Endothelial cell (in vitro differentiated cells): ENCODE measurements around the gene TADA2A. TPM values are rescaled to one million over a fixed set of nuclear protein-coding genes. Genes with fewer than 3 reads are reported as not detected.
A peak's percentile ranks its signal among the peaks of the same experiment; 100 is the strongest.

Source experiments
- DNase-seq: peaks from one replicate; pipeline ENCODE4 v3.0.0; 2021; ENCODE audit warnings: low spot score
- H3K27ac Mint-ChIP-seq: one replicate; pipeline ENCODE4 v1.8.0; 2021; ENCODE audit warnings: mixed read lengths, inconsistent platforms; ENCODE audit not compliant: unreplicated experiment
- H3K27me3 Mint-ChIP-seq: one replicate; pipeline ENCODE4 v1.8.0; 2021; ENCODE audit warnings: mild to moderate bottlenecking, moderate library complexity, mixed read lengths, inconsistent platforms; ENCODE audit not compliant: unreplicated experiment
- H3K36me3 Mint-ChIP-seq: one replicate; pipeline ENCODE4 v1.8.0; 2021; ENCODE audit warnings: mild to moderate bottlenecking, low read depth, mixed read lengths, inconsistent platforms; ENCODE audit not compliant: unreplicated experiment
- H3K4me1 Mint-ChIP-seq: one replicate; pipeline ENCODE4 v1.8.0; 2021; ENCODE audit warnings: mild to moderate bottlenecking, mixed read lengths, inconsistent platforms; ENCODE audit not compliant: unreplicated experiment
- H3K4me3 Mint-ChIP-seq: one replicate; pipeline ENCODE4 v1.8.0; 2021; ENCODE audit warnings: mild to moderate bottlenecking, mixed read lengths, inconsistent platforms; ENCODE audit not compliant: unreplicated experiment
- H3K9me3 Mint-ChIP-seq: one replicate; pipeline ENCODE4 v1.8.0; 2021; ENCODE audit warnings: mixed read lengths, inconsistent platforms; ENCODE audit not compliant: unreplicated experiment
- CTCF ChIP-seq: fragments of 200-600 bp; sonication (generic); IDR thresholded peaks from one replicate; pipeline ENCODE4 v1.5.0; 2021; ENCODE audit warnings: antibody characterized with exemption; ENCODE audit not compliant: unreplicated experiment
- total RNA-seq: library from RNA; stranded (reverse); fragmentation: NEBNext Ultra II Directional; extraction: Animal tissue kit (Norgen Biotek cat#: 25700); gene quantifications from one replicate; pipeline ENCODE4 v1.2.1, GENCODE V29; 2021; ENCODE audit not compliant: unreplicated experiment

TADA2A gene
- total RNA-seq, 1 donor from 2014 or later = 24.7 TPM

DNA sequence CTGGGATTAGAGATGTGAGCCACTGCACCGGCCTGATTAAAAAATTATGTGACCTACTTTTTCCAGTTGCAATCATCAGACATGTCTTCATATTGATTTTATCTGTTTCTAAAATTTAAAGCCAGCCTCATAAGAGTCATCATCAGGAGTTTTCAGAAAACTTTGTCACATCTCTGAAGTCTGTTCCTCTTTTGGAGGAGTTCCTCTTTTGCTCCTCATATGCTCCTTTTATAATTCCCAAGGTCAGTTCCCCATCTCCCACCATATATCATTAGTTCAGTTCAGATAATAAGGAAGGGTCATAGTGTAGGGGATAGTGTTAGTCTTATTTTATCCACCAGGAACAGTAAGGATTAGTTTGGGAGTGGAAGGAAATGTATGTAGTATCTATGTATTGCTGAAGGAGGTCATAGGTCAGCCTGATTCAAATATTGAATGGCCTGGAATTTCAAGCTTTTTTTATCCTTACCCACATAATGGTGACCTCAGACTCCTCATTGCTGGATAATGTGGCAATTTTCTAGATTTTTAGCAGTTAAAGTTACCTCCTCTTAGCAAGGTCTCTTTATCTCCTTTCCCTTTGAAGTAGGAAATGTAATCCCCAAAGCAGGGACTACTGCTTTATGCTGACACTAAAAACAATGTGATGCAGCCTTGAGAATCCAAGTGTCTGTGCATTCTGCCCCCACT is 69.2 kb downstream of the TADA2A start:
- DNase-seq = no peak
- H3K9me3 Mint-ChIP-seq = no peaks in the 10 kb centered on the region
- peaks cover 29% of the 10 kb centered on the region for H3K36me3 Mint-ChIP-seq
- H3K27ac Mint-ChIP-seq = peak overlapping the region; percentile 62
- no peaks in the 10 kb centered on the region for H3K27me3 Mint-ChIP-seq
- H3K4me1 Mint-ChIP-seq = peaks cover 6% of the 10 kb centered on the region
- H3K4me3 Mint-ChIP-seq = no peak overlapping the region
- no peak for TF ChIP-seq CTCF

DNA sequence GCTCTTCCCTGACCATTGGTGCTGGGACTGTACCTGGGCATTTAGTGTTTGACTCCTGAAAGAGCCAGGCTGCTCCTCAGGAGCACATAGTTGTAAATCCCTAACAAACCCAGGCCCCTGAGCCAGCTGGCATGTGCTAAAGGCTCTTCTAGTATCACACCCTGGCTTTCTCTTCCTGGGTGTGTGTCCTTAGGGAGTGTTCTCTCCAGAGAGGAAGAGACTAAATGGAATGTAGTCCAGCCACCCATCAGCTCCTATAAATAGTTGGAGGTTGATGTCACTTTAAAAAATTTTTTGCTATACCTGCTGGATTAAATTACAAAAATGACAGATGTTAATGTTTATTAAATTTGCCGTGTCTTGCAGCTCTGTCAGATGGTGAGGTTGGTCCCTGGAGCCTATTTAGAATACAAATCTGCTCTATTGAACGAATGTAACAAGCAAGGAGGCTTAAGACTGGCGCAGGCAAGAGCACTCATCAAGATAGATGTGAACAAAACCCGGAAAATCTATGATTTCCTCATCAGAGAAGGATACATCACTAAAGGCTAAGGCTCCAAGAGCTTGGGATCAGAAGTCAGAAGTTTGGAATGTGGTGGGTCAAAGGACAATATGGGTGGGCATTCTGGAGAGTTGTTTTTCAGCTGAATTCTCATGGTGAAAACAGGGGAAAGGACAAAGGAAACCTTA is 69.9 kb downstream of the TADA2A start:
- no peak for TF ChIP-seq CTCF
- H3K36me3 Mint-ChIP-seq = peaks cover 25% of the 10 kb centered on the region
- H3K9me3 Mint-ChIP-seq = no peaks in the 10 kb centered on the region
- peaks cover 12% of the 10 kb centered on the region for H3K4me1 Mint-ChIP-seq
- no peak overlapping the region for H3K4me3 Mint-ChIP-seq
- peak overlapping the region; percentile 57 for H3K27ac Mint-ChIP-seq
- no peak for DNase-seq
- no peaks in the 10 kb centered on the region for H3K27me3 Mint-ChIP-seq

GRCh38 chr17:37478187-37478586 is 71.5 kb downstream of the TADA2A start:
- peaks cover 25% of the 10 kb centered on the region for H3K36me3 Mint-ChIP-seq
- no peak overlapping the region for H3K4me3 Mint-ChIP-seq
- TF ChIP-seq CTCF = no peak
- DNase-seq = no peak
- H3K27me3 Mint-ChIP-seq = no peaks in the 10 kb centered on the region
- no peak overlapping the region for H3K27ac Mint-ChIP-seq
- no peaks in the 10 kb centered on the region for H3K9me3 Mint-ChIP-seq
- H3K4me1 Mint-ChIP-seq = peaks cover 23% of the 10 kb centered on the region

- Mint-ChIP-seq H3K4me1 (peaks cover 30% of the 10 kb centered on the region), H3K9me3 (no peaks in the 10 kb centered on the region), H3K27me3 (no peaks in the 10 kb centered on the region), H3K27ac (no peak overlapping the region), H3K4me3 (no peak overlapping the region), H3K36me3 (peaks cover 18% of the 10 kb centered on the region)
- DNase-seq = no peak
- no peak for TF ChIP-seq CTCF
Observed at GRCh38 chr17:37479025-37479424, 72.3 kb downstream of the TADA2A start.

DNA sequence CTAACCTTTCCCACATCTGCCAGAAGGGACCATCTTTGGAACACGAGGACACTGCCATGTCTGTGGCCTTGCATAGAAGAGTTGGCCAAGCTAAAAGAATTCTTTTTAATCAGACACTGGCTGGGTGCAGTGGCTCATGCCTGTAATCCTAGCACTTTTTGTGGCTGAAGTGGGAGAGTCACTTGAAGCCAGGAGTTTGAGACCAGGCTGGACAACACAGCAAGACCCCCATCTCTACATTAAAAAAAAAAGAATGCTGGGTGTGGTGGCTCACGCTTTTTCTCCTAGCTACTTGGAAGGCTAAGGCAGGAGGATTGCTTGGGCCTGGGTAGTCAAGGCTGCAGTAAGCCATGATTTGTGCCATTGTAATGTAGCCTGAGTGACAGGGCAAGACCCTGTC is 73.7 kb downstream of the TADA2A start:
- TF ChIP-seq CTCF = no peak
- H3K36me3 Mint-ChIP-seq = peaks cover 15% of the 10 kb centered on the region
- H3K9me3 Mint-ChIP-seq = no peaks in the 10 kb centered on the region
- peaks cover 30% of the 10 kb centered on the region for H3K4me1 Mint-ChIP-seq
- no peak overlapping the region for H3K4me3 Mint-ChIP-seq
- no peak overlapping the region for H3K27ac Mint-ChIP-seq
- no peak for DNase-seq
- H3K27me3 Mint-ChIP-seq = no peaks in the 10 kb centered on the region
